ENCODE measurements around the gene PICK1.

PICK1 gene

GRCh38 chr22:38120359-38121110, 63.3 kb downstream of the PICK1 start:
- no peak for DNase-seq

- no peak for DNase-seq
These were observed 65.4 kb downstream of the PICK1 start for GRCh38 chr22:38122616-38123015.

GRCh38 chr22:38124236-38124974, 67.2 kb downstream of the PICK1 start:
- DNase-seq = no peak

- DNase-seq = no peak
These were observed 67.9 kb downstream of the PICK1 start for GRCh38 chr22:38125038-38125610.
